ENCODE measurements around the gene MAB21L3.

DNA sequence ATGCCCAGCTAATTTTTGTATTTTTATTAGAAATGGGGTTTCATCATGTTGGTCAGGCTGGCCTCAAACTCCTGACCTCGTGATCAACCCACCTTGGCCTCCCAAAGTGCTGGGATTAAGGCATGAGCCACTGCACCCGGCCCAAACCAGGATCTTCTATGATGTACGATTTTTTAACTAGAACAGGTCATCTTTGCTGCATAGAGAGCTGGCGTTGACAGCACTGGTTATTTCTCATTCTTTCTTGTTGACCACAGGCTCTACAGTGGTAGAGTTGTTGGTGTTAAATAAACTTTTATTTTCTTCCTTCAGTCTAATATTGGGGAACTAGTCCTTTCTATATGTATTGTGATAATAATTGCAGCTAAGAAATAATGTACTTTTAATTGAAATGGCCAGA is 3.8 kb upstream of the MAB21L3 start:
- TF ChIP-seq, protein P1, sequence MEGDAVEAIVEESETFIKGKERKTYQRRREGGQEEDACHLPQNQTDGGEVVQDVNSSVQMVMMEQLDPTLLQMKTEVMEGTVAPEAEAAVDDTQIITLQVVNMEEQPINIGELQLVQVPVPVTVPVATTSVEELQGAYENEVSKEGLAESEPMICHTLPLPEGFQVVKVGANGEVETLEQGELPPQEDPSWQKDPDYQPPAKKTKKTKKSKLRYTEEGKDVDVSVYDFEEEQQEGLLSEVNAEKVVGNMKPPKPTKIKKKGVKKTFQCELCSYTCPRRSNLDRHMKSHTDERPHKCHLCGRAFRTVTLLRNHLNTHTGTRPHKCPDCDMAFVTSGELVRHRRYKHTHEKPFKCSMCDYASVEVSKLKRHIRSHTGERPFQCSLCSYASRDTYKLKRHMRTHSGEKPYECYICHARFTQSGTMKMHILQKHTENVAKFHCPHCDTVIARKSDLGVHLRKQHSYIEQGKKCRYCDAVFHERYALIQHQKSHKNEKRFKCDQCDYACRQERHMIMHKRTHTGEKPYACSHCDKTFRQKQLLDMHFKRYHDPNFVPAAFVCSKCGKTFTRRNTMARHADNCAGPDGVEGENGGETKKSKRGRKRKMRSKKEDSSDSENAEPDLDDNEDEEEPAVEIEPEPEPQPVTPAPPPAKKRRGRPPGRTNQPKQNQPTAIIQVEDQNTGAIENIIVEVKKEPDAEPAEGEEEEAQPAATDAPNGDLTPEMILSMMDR (IDR thresholded peaks at IDR 0.05): no peak
- TF ChIP-seq POLR2A (IDR thresholded peaks at IDR 0.05) (no peak), POLR2AphosphoS5 (IDR thresholded peaks at IDR 0.05) (no peak)
